ENCODE measurements around the gene HAUS3.
A peak's percentile ranks its signal among the peaks of the same experiment; 100 is the strongest.

GRCh38 chr4:2186133-2186864 is 55.6 kb downstream of the HAUS3 start:
- no peak for TF ChIP-seq POLR2A (IDR thresholded peaks at IDR 0.05)
- TF ChIP-seq, protein P1, sequence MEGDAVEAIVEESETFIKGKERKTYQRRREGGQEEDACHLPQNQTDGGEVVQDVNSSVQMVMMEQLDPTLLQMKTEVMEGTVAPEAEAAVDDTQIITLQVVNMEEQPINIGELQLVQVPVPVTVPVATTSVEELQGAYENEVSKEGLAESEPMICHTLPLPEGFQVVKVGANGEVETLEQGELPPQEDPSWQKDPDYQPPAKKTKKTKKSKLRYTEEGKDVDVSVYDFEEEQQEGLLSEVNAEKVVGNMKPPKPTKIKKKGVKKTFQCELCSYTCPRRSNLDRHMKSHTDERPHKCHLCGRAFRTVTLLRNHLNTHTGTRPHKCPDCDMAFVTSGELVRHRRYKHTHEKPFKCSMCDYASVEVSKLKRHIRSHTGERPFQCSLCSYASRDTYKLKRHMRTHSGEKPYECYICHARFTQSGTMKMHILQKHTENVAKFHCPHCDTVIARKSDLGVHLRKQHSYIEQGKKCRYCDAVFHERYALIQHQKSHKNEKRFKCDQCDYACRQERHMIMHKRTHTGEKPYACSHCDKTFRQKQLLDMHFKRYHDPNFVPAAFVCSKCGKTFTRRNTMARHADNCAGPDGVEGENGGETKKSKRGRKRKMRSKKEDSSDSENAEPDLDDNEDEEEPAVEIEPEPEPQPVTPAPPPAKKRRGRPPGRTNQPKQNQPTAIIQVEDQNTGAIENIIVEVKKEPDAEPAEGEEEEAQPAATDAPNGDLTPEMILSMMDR (IDR thresholded peaks at IDR 0.05): peak in 3 of 6 experiments; percentile 20 to 58 (median 23)

Measured in esophagus squamous epithelium (tissue), 4 donors.